HG02642 (cell line): ENCODE measurements around the gene FGD5.
"Not testable (repeated sequence)": the region's sequence is repeated elsewhere in the genome, so short reads cannot be mapped to it uniquely, and the experiment has no call there.

Source experiments
- ATAC-seq: cut with Tn5 transposase; IDR thresholded peaks from one replicate; pipeline ENCODE4 v1.9.1; 2021; ENCODE audit warnings: mild to moderate bottlenecking; ENCODE audit not compliant: unreplicated experiment, poor library complexity

The FGD5 gene

GRCh38 chr3:14803981-14804834, 14.6 kb upstream of the FGD5 start:
- no peak for ATAC-seq

GRCh38 chr3:14804835-14805780, 13.7 kb upstream of the FGD5 start:
- ATAC-seq = no peak

DNA sequence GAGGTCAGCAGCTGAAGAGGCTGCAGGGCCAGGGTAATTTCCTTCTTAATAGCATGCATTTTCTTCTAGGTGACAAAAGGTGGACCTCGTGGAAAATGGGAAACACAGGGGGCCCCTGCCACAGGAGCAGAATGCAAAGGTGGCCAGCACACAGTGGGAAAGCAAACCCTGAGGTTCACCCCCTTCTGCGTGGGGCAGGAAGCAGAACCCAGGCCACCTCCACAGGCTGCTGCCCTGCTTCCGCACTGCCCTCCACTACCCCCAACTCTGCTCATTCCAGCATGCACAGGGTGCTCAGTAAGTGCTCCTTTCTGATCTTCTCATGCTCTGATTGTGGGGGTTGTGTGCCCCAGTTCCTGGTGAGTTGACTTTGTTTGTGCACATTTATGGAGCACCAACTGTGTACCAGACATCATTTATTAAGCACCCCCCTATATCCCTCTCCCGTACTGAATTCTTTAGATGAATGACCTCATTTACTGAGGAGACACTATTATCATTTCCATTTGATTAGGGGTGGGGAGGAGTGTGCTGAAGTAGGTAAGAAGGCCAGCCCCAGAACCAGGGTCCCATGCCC, 12.7 kb upstream of the FGD5 start:
- no peak for ATAC-seq

DNA sequence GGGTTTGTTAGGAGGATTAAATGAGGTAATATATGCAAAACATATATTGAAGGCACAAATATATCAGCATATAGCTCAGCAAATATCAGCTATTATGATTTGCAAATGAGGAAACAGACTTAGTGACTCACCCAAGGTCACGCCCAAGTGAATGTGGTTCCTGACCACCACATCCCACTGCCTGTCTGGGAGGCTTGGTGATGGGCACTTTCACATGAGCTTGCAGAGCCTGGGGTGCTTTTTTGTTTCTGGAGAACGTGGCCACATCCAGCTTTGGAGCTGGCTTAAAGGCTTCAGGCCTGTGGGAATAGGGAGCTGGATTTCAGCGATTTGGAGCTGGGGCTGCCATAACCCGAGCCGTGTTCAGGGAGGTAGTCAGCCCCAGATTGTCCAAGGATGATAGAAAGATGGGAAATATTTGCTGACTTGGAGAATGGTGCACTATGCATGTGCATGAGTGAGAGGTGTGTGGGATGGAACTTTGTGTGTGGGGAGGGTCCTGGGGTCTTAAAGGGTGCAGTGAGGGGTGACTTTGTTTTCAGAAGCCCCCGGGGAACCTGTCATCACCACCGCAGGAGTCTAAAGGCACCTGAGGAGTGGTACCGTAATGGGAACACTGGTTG, 12.0 kb upstream of the FGD5 start:
- no peak for ATAC-seq

GRCh38 chr3:14808025-14808424, 10.7 kb upstream of the FGD5 start:
- ATAC-seq = no peak

GRCh38 chr3:14808502-14809266, 10.1 kb upstream of the FGD5 start:
- no peak for ATAC-seq

DNA sequence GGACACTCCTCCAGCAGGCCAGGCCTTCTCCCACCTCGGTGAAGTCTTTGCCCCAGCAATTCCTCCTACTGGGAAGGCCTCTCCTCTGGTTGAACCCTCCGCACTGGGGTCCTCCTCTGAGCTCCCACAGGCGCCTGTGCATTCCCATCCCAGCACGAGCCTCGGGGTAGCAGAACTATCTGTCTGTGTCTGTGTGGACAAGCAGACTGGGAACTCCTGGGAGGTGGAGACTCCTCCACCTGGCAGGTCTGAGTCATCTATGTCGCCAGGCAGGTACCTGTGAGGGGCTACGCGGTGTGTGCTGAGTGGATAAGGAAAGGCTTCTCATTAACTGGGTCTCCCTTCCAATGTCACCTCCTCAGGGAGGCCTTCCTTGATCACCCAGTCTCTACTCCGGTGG, 9.2 kb upstream of the FGD5 start:
- not testable (repeated sequence) for ATAC-seq

GRCh38 chr3:14810070-14810791, 8.5 kb upstream of the FGD5 start:
- ATAC-seq = no peak

- no peak for ATAC-seq
These were observed 7.7 kb upstream of the FGD5 start for GRCh38 chr3:14810801-14811661.

GRCh38 chr3:14811684-14812083, 7.1 kb upstream of the FGD5 start:
- ATAC-seq = no peak

DNA sequence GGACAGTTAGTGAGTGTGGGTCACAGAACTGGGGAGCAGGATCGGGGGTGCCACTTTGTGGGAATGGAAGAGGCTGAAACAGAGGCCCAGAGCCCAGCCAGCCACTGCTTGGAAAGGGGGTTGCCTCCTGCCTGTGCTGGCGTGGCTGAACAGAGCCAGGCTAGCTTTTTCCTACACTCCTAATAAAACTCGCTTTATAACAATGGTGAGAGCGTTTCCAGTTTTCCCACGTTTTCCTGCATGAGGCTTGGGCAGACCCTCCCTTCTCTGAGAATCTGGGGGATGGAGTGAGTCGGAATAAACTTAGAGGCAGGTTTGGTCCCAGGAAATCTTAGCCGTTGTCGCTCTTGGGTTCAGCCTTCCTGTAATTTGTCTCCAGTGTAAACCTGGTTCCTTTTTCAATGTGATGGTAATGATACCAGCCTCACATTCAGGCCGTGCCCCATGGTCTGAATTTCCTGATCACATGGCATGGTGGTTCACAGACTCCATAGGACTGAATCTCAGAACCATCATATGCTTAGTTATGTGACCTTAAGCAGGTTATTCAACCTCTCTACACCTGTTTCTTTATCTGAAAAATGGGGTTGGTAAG, 6.5 kb upstream of the FGD5 start:
- no peak for ATAC-seq

DNA sequence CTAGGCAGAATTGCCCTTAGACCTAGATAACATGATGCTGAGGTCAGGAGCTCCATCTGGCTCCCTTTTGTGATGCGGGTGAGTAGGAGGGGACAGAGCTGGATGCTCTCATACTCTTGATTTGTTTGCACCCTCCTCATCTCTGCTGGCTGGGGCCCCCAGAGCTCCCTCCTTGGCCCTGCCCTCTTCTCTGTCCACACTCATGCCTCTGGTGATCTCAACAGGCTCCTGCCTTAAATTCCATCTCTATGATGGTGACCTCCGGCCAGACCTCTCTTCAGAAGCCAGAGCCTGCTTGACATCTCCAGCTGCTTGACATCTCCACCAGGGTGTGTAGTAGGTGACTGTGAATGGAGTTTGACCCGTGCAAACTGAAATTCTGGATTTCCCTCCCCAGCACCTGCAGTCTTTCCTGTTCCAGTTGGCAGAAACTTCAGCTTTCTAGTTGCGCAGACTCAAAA, 4.3 kb upstream of the FGD5 start:
- no peak for ATAC-seq

DNA sequence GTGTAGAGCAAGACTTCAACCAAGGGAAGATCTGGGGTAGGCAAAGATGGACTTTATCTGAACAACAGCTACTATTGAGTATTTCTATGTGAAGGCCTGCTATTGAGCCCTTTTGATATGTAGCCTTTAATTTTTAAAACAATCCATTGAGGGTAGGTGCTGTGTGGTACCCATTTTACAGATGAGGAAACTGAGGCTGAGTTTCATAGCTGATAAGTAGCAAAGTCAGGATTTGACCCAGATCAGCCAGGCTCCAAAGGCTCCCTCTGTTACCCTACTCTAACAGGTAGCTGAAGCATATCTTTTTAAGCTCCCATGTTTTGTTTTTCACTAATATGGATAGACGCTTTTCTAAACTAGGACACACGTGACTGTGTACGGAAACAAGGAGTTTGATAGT, 2.4 kb upstream of the FGD5 start:
- ATAC-seq = no peak

- ATAC-seq = no peak
These were observed 909 bp downstream of the FGD5 start for GRCh38 chr3:14819671-14820070.

DNA sequence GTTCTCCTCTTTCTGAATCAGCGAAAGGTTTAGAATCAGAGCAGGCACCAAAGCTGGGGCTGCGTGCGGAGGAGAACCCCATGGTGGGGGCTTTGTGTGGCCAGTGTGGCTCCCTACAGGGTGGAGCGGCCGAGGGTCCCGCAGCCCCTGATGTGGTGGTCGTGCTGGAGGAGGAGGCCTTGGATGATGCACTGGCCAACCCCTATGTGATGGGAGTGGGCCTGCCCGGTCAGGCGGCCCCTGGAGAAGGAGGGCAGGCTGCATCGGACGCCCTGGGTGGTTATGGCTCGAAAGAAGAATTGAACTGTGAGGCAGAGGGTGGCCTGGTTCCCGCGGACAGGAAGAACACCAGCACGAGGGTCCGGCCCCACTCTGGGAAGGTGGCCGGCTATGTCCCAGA, 1.4 kb downstream of the FGD5 start:
- ATAC-seq = no peak

DNA sequence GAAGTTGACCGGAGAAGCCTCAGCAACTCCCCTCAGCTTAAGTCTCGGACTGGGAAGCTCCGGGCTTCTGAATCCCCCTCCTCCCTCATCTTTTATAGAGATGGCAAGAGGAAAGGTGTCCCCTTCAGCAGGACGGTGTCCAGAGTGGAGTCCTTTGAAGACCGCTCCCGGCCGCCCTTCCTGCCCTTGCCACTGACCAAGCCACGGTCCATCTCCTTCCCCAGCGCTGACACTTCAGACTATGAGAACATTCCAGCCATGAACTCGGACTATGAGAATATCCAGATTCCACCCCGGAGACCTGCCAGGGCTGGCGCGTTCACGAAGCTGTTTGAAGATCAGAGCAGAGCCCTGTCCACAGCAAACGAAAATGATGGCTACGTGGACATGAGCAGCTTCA, 2.4 kb downstream of the FGD5 start:
- ATAC-seq = no peak

GRCh38 chr3:14822134-14822533, 3.4 kb downstream of the FGD5 start:
- no peak for ATAC-seq
